Measurements from ENCODE around the gene ARHGAP10. TPM values are rescaled to one million over a fixed set of nuclear protein-coding genes. Genes with fewer than 3 reads are reported as not detected.

Gene ARHGAP10
- total RNA-seq, 6 experiments from 2014 or later, result 5.5 to 13.3 (median 10.4) TPM

DNA sequence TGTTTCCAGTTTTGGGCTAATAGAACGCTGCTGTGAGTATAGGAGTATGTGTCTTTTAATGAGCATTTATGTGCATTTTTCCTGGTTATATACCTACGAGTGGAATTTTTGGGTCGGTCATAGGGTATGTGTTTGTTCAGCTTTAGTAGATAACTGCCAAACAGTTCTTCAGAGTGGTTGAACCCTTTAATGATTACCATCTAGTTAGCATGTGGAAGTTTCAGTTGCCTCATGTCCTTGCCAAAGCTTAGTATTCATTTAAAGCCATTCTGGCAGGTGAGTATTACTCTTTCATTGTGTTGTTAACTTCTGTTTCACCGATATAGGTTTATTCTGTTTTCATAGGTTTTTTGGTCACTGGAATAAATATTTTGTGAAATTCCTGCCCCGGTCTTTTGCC is 229.1 kb downstream of the ARHGAP10 start:
- Histone ChIP-seq H3K4me1 (no peaks in the 10 kb centered on the region), H3K9me3 (no peaks in the 10 kb centered on the region), H3K36me3 (no peaks in the 10 kb centered on the region), H3K27me3 (no peaks in the 10 kb centered on the region), H3K4me3 (no peak overlapping the region), H3K27ac (no peak overlapping the region)
- intact Hi-C loops (cut with DNase I), result no loop called here
- ATAC-seq (peak in 1 of 4 donors; percentile 61), DNase-seq (no peak)
- TF ChIP-seq, protein P1, sequence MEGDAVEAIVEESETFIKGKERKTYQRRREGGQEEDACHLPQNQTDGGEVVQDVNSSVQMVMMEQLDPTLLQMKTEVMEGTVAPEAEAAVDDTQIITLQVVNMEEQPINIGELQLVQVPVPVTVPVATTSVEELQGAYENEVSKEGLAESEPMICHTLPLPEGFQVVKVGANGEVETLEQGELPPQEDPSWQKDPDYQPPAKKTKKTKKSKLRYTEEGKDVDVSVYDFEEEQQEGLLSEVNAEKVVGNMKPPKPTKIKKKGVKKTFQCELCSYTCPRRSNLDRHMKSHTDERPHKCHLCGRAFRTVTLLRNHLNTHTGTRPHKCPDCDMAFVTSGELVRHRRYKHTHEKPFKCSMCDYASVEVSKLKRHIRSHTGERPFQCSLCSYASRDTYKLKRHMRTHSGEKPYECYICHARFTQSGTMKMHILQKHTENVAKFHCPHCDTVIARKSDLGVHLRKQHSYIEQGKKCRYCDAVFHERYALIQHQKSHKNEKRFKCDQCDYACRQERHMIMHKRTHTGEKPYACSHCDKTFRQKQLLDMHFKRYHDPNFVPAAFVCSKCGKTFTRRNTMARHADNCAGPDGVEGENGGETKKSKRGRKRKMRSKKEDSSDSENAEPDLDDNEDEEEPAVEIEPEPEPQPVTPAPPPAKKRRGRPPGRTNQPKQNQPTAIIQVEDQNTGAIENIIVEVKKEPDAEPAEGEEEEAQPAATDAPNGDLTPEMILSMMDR (IDR thresholded peaks at IDR 0.05), result no peak
- TF ChIP-seq POLR2A (IDR thresholded peaks at IDR 0.05), result no peak
- WGBS (ENCODE audit: insufficient coverage, low coverage, low lambda C conversion rate, missing lambda C conversion rate), result 73% methylated on average over 5 of the region's 5 CpGs

DNA sequence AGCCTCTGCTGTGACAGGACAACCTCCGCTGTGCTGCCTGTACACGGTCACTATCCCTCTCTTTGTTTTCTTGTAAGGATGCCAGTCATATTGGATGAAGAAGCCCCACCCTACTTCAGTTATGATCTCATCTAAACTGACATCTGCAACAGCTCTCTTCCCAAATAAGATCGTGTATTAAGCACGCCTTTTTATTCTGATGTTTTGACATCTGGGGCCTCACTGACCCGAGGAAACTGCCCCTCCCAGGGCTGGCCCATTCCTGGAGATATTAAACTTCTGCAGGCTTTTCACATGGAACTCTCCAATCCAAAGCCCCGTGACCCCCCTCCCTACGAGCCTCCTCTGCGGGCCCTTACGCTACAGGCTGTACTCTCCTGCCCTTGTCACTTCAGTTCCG is 232.0 kb downstream of the ARHGAP10 start:
- no peaks in the 10 kb centered on the region for H3K36me3 ChIP-seq
- no peak for DNase-seq
- H3K4me1 ChIP-seq, result no peaks in the 10 kb centered on the region
- H3K4me3 ChIP-seq, result no peak overlapping the region
- H3K9me3 ChIP-seq, result no peaks in the 10 kb centered on the region
- no peak overlapping the region for H3K27ac ChIP-seq
- intact Hi-C loops (cut with DNase I), result no loop called here
- TF ChIP-seq, protein P1 (IDR thresholded peaks at IDR 0.05), result no peak
- TF ChIP-seq POLR2A (IDR thresholded peaks at IDR 0.05), result no peak
- WGBS (ENCODE audit: insufficient coverage, low coverage, low lambda C conversion rate, missing lambda C conversion rate), result 78% methylated on average over 9 of the region's 10 CpGs
- no peaks in the 10 kb centered on the region for H3K27me3 ChIP-seq
- no peak for ATAC-seq

DNA sequence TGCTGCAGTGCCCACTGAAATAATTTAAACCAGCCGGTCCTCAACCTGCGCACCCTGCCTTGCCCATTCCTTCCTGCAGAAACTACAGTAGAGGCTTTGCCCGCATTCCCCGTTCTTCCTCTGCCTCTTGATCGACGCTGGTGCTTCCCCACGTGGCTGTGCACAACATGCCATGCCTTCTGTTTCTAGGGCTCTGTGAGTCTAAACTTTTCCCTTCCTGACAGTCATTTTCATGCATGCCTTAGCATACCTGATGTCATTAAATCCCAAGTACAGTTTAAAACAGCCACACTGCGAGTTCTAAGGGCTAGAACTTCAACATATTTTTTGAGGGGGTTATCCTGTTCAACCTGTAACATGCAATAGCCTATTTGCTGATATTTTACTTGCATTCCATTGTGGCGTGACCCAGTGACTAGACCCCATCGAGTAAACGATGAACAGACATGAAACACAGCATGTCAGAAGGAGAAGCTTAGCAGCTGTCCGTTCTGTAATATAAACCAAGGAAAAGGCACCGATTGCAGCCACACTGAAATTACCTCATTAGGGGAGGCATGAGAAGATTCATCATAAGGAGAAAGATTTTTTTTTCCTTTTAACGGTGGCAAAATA is 232.5 kb downstream of the ARHGAP10 start:
- H3K27ac ChIP-seq, result no peak overlapping the region
- no peaks in the 10 kb centered on the region for H3K36me3 ChIP-seq
- no peak overlapping the region for H3K4me3 ChIP-seq
- H3K9me3 ChIP-seq, result no peaks in the 10 kb centered on the region
- H3K27me3 ChIP-seq, result no peaks in the 10 kb centered on the region
- intact Hi-C loops (cut with DNase I), result no loop called here
- no peak for TF ChIP-seq POLR2A (IDR thresholded peaks at IDR 0.05)
- TF ChIP-seq, protein P1 (IDR thresholded peaks at IDR 0.05), result no peak
- no peak for DNase-seq
- WGBS (ENCODE audit: insufficient coverage, low coverage, low lambda C conversion rate, missing lambda C conversion rate), result 77% methylated on average over 14 of the region's 14 CpGs
- H3K4me1 ChIP-seq, result no peaks in the 10 kb centered on the region
- no peak for ATAC-seq

DNA sequence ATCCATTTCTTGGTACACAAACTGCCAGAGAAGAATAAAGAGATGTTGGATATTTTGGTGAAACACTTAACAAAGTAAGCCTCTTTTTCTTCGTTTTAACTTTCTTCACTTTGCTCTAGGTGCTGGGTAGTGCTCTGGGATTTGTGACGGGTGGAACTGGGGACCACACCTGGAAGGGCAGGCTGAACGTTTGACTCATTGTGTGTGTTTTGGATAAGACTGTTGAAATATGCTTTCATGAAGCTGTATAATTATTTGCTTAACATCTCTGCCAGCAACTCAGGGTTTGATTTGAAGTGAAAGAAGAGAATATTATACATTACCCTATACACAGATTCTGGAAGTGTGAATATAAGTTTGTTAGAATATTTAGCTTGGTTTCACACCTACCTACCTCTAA is 233.2 kb downstream of the ARHGAP10 start:
- Histone ChIP-seq H3K36me3 (no peaks in the 10 kb centered on the region), H3K4me3 (no peak overlapping the region), H3K27ac (no peak overlapping the region), H3K9me3 (no peaks in the 10 kb centered on the region), H3K27me3 (no peaks in the 10 kb centered on the region), H3K4me1 (no peaks in the 10 kb centered on the region)
- DNase-seq (no peak), ATAC-seq (no peak)
- WGBS (ENCODE audit: insufficient coverage, low coverage, low lambda C conversion rate, missing lambda C conversion rate), result 43% methylated on average over 3 of the region's 3 CpGs
- intact Hi-C loops (cut with DNase I), result no loop called here
- TF ChIP-seq POLR2A (IDR thresholded peaks at IDR 0.05), result no peak
- TF ChIP-seq, protein P1 (IDR thresholded peaks at IDR 0.05), result no peak

DNA sequence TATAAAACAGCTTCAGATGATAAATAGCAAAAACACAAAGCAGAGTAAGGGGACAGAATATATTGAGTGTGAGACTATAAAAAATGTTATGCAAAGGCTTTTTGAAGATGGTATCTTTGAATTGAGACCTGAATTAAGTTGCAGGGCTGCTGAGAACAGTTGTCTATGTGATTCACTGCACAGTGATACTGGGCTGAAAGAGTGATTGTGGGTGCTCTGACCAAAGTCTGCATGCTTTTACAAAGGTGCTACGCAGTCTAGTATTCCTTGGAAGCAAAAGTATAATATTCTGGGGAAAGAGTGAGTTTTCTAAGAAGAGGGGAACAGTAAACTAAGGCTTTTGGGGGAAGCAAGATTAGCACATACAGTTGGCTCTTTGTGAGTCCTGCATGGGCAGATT is 234.0 kb downstream of the ARHGAP10 start:
- 90% methylated on average over 1 of the region's 1 CpG for WGBS (ENCODE audit: insufficient coverage, low coverage, low lambda C conversion rate, missing lambda C conversion rate)
- no peak for DNase-seq
- ATAC-seq, result no peak
- H3K4me1 ChIP-seq, result no peaks in the 10 kb centered on the region
- intact Hi-C loops (cut with DNase I), result no loop called here
- TF ChIP-seq, protein P1 (IDR thresholded peaks at IDR 0.05), result no peak
- TF ChIP-seq POLR2A (IDR thresholded peaks at IDR 0.05), result no peak
- no peak overlapping the region for H3K4me3 ChIP-seq
- no peaks in the 10 kb centered on the region for H3K27me3 ChIP-seq
- no peaks in the 10 kb centered on the region for H3K9me3 ChIP-seq
- no peak overlapping the region for H3K27ac ChIP-seq
- H3K36me3 ChIP-seq, result no peaks in the 10 kb centered on the region

Data from right lobe of liver (tissue), 6 donors.